HTR-8/SVneo (cell line): ENCODE data around the gene CCDC148.
A peak's percentile ranks its signal among the peaks of the same experiment; 100 is the strongest.
"Not testable (repeated sequence)": the region's sequence is repeated elsewhere in the genome, so short reads cannot be mapped to it uniquely, and the experiment has no call there.

Experiments used
- DNase-seq: peaks from one replicate; pipeline ENCODE4 v3.0.0; 2011; ENCODE audit warnings: low spot score, mixed read lengths; ENCODE audit not compliant: insufficient read length
- FAIRE-seq: peaks from 2 replicates; lab custom pipeline; 2011; peaks lifted over from hg19 to GRCh38; lab: Jason Lieb, UNC

Gene CCDC148

DNA sequence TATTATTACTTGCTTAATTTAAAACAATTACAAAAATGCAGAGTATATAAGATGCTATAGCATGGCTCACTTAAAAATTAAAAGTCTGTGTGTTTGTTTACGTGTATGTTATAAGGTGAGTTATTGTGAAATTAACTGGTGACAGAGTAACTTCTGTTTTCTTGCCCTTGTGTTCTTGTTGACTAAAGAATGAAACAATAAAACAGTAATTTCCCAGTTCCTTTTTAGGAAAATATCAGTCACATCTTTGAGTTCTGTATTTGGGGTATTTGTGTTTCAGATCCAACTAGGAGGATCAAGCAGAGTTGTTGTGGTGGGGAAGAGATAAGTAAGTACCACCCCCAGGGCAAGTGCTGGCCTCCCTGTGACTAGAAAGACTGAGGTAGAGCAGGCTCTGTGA, 143.6 kb downstream of the CCDC148 start:
- FAIRE-seq, result no peak
- DNase-seq, result no peak

- DNase-seq, FAIRE-seq: not testable (repeated sequence)
Measured at GRCh38 chr2:158310407-158310806, 146.1 kb downstream of the CCDC148 start.

DNA sequence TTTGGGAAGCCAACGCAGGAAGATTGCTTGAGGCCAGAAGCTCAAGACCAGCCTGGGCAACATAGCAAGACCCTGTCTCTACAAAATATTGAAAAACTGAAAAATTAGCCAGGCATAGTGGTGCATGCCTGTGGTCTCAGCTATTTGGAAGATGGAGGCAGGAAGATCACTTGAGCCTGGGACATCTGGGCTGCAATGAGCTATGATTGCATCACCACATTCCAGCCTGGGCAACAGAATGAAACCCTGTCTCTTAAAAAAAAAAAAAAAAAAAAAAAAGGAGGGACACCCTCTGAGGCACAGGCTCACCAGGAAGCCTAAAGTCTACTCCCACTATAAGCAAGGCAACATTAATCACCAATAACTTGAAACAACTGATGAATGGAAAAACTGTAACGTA, 151.1 kb downstream of the CCDC148 start:
- DNase-seq, result no peak
- FAIRE-seq, result no peak

DNA sequence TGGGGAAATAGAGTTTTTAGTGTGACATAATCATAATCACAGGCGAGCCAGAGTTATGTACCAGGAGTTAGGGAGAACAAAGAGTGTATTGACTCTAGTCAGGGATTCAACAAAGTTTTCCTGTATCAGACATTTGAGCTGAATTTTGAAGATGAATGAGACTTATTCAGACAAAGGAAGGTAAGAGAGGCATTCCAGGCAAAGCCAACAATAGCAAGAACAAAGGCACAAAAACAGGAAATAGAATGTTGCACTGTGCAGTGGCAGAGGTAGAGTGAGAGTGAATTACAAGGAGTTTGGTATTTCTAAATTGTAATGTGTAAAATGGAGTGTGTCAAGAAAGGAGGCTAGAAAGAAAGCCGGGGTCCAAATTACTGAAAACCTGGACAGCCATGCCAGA, 156.2 kb downstream of the CCDC148 start:
- DNase-seq (no peak), FAIRE-seq (no peak)

- FAIRE-seq (no peak), DNase-seq (no peak)
Measured at GRCh38 chr2:158297606-158298005, 158.9 kb downstream of the CCDC148 start.

DNA sequence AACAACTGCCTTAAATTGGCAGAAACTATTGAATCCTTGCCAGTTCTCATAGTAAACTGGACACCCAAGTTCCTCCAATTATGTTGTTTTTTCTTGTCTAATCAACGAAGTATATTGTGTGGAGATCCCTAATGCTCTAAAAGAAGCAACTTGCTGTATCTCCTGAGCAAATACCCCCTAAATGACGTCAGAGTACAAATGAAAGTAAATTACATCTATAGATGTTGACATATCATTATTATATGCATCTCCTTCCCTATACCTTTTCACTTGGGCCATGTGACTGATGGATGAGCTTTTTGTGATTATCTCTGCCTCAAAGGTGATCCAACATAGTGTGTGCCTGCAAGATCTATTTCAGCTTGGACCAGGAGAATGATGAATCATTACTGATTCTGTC, 159.4 kb downstream of the CCDC148 start:
- FAIRE-seq (no peak), DNase-seq (no peak)

- no peak for FAIRE-seq
- DNase-seq, result no peak
Measured at GRCh38 chr2:158293722-158294121, 162.8 kb downstream of the CCDC148 start.

DNA sequence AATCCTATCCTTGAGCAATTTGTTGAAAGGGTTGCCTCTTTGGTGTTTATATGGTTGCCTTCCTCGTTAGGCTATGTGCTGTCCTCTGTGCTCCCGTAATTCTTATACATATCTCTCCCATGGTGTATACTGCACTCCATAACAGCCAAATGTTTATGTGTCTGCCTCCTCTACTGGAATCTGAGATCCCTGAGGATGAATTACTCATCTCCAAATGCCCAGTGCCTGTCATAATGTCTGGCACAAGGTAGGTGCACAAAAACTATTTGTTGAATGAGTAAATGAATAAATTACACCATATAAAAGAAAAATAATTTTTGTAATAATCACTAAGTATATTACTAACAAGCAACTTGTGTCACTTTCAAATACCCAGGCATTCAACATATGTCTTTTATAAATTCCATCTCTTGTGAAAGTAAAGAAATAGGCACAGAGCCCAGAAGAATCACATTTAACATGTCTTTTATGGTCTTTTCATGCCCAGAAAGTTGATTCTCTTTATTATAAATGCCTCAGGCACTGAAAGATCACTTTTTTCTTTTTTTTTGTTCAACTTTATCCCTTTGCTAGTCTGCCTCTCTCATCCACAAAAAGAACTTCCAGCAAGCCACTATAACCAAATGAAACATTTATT, 164.9 kb downstream of the CCDC148 start:
- FAIRE-seq, result no peak
- DNase-seq, result no peak

DNA sequence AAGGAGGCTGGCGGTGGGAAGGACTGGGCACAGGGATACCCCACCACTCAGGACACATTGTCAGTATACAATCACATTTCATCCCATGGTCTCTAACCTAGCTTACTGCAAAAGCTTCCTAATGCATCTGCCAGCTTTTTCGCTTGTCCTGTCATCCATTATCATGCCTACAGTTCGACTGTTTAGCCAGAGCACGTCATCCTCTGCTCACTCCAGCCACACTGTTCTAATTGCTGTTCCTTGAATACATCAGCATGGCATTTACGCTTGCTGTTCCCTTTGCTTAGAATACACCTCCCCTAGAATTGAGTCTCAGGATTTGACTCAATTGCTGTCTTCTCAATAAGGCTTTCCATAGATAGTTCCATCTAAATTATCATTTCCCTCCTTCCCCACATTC, 166.3 kb downstream of the CCDC148 start:
- DNase-seq, result no peak
- no peak for FAIRE-seq

DNA sequence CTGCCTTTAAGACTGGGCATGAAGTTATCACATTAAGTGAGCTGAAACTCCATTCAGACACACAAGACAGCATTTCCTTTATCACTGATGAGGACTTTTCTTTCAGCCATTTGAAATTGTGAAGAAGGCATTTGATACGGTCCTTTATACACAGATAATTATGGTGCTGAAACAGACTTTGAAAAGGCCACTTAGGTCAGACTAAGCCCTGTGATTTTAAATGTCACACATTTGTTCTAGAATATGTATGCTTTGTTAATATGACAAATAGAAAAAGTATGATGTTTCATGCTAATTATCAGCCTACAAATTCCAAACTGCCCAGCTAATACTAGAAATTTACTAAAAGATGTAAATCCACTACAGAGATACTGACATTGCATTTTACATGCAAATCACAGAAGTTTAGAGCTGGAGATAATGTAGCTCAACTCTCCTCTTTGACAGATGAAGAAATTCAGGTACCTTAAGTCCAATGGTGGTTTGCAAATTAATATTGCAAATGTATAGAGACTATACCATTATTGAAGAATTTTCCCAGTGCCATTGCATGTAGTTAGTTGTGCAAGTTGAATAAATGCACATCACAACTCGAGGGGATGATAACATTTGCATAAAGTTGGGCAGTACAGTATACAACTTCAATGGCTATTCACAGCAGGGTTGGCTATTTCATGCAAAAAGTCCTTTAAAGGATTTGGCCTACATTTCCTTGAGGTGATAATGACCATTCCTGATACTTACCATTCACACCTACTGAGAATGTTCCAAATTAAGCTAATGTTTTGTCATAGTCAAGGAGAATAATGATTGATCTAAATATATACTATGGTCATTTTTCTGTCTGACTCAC, 179.7 kb downstream of the CCDC148 start:
- FAIRE-seq (no peak), DNase-seq (no peak)

DNA sequence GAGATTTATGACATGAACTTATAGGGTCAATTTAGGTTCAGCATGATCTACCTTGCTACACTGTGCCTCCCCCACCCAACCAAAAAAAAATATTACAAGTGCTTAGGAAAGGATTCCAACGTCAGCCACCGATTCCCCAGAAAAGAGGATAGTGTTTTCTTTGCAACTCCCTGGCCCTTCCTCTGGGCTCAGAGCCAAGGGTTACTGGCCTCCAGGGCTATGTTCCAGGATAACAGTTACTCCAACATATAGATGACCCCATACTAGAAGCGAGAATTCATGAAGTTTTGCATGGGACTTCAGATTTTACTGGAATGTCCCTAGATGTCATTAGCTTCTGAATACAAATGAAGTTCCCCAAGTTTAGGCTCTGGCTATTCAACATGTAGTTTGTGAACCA, 182.8 kb downstream of the CCDC148 start:
- FAIRE-seq (no peak), DNase-seq (no peak)

DNA sequence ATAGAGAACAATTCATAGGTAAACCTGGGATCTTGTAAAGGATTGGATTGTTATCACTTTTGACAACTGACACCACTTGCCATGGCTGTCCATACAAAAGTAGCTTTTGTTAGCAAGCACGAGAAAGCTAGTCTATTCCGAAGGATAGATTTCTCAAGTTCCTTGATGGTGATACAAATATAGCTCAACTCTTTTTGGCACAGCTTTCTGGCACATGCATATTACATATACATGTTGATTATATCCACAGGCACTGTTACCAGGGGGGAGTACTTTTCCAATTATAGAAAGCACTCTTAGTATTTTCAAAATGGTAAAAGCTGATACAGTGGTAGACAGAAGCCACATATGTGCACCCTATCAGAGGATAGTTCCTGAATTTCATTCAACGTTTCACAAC, 186.0 kb downstream of the CCDC148 start:
- no peak for DNase-seq
- no peak for FAIRE-seq

DNA sequence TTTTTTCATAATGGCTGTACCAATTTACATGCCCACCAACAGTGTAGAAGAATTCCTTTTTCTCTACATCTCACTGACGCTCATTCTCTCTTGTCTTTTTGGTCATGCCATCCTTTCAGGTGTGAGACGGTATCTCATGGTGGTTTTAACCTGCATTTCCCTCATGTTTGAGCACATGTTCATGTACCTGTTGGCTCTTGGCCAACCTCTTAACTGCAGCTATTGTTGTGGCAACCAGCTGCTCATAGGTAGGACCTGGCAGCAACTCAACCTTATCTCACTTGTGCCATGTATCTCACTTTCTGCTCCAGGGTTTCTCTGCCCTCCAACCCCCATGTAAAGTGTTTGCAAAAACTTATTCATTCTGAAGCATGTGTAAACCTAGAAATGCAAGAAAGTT, 187.4 kb downstream of the CCDC148 start:
- DNase-seq, result no peak
- peak; percentile 23 for FAIRE-seq

- FAIRE-seq (no peak), DNase-seq (no peak)
Measured at GRCh38 chr2:158266111-158266510, 190.4 kb downstream of the CCDC148 start.

- FAIRE-seq, result no peak
- DNase-seq, result no peak
Measured at GRCh38 chr2:158255257-158255656, 201.3 kb downstream of the CCDC148 start.

- DNase-seq, result no peak
- FAIRE-seq, result no peak
Measured at GRCh38 chr2:158253170-158253569, 203.4 kb downstream of the CCDC148 start.

DNA sequence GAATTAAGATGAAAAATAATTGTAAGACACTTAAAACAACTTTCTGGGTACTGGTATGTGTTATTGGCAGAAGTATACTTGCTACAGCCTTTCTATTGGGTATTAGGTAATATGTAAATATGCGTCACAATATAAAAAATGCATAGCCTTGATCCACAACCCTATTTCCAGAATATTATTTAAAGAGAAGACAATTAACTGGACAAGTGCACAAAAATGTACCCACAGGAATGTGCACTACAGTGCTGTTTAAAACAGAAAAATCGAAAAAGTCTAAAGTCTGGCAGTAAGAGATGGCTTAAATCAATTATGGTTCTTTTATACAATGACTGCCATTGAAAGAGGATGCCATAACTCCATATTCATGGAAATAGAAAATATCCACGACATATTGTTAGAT, 205.2 kb downstream of the CCDC148 start:
- no peak for DNase-seq
- FAIRE-seq, result no peak

DNA sequence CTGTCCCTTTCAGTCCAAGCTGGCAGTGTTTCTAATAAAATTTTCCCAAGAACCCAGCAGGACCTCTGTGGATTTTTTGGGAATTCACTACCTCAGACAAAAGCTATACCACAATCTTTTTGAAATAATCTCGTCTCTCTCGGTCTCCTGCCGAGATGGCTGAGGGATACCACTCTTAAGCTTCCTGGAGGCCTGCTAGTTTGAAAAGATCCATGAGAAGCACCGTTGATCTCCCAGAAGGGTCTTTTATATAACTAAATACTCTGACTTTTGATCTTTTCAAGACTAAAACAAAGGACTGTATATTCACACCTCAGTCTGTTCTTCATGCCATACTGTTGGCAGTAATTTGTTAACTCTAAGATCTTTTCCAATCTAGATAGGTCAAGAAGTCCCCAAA, 213.2 kb downstream of the CCDC148 start:
- no peak for FAIRE-seq
- DNase-seq, result no peak

- no peak for FAIRE-seq
Measured at GRCh38 chr2:158242280-158242679, 214.3 kb downstream of the CCDC148 start.

DNA sequence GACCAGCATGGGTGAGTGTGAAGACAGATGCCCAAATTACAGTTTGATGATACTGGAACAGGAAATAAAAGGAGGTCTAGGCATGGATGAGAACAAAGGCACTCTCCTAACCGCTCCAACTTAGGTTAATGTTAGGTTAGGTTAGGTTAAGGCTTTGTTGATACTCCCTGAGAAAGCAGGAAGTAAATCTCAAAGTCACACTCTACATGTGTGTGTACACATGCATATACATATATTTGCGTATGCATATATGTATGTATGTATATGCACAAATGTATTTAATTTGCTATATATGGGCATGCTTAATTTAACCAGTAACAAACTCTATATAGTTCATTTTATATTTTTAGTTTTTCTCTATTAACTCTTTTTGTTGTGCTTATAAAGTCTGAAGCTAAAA, 215.6 kb downstream of the CCDC148 start:
- FAIRE-seq, result no peak
- DNase-seq, result no peak

More at GRCh38 chr2:158242280-158242679, 214.3 kb downstream of the CCDC148 start:
- DNase-seq, result no peak

- no peak for FAIRE-seq
- DNase-seq, result no peak
Measured at GRCh38 chr2:158239271-158239670, 217.3 kb downstream of the CCDC148 start.

- FAIRE-seq, result no peak
- DNase-seq, result no peak
Measured at GRCh38 chr2:158234497-158234896, 222.1 kb downstream of the CCDC148 start.
